ENCODE measurements around the gene S100P.
"Not testable (repeated sequence)": the region's sequence is repeated elsewhere in the genome, so short reads cannot be mapped to it uniquely, and the experiment has no call there.

Gene S100P

DNA sequence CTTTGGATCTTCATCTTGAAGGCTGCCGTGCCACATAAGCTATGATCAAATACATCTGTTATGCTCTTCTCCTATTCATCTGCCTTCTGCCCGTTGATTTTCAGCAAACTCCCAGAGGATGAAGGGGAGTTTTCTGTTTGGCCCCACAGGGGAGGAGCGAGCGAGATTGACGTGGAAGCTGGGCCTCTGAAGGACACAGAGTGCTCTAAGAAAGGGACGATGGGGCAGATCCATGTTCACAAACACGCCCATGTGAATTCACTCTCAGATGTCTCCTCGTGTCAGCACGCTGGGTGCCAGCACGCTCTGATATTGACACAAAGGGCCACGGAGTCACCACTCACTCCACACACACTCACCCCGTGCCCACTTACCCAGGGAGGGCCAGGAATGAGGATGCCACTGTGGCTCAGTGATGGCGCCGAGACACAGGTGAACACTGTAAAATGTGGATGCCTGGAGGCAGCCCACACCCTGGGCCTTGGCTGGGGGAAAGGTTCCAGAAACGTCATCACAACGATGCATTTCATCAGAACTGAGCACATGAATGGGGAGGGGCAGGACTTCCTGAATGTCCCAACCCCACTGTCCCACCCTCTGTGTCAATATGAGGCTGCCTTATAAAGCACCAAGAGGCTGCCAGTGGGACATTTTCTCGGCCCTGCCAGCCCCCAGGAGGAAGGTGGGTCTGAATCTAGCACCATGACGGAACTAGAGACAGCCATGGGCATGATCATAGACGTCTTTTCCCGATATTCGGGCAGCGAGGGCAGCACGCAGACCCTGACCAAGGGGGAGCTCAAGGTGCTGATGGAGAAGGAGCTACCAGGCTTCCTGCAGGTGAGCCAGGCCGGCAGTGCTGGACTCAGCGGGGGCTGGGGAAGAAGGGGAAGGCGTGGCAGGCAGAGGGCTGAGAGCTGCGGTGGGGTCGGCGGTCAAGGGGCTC lies at the start of gene S100P:
S100P (plus strand) TSS at position 648 of the 946 bp plus-strand sequence; CDS start at position 703, 55 bp downstream.
- DNase-seq, result no peak

DNA sequence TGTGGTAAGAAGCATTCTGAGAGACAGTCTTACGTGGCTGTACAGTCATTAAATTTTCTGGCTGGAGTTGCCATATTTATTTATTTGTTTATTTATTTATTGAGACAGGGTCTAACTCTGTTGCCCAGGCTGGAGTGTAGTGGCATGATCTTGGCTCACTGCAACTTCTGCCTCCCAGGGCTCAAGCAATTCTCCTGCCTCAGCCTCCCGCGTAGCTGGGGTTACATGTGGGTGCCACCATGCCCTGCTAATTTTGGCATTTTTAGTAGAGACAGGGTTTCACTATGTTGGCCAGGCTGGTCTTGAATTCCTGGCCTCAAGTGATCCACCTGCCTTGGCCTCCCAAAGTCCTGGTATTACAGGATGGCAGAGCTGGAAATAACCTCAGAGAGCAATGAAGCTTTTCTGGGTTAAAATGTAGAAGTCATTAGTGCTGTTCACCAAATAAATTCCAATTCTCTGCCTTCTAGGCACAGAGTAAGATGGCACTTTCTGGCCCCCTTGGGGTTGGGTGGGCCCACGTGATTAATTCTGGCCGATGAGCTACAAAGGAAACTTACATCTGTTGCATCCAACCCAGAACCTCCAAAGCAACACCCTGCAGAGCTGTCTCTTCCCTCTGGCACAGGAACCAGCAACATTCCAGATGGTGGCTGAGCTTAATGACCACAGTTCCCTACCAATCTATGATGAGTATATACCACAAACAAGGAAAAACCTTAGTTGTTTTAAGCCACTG lies 48.7 kb upstream of the S100P start:
- no peak for DNase-seq

DNA sequence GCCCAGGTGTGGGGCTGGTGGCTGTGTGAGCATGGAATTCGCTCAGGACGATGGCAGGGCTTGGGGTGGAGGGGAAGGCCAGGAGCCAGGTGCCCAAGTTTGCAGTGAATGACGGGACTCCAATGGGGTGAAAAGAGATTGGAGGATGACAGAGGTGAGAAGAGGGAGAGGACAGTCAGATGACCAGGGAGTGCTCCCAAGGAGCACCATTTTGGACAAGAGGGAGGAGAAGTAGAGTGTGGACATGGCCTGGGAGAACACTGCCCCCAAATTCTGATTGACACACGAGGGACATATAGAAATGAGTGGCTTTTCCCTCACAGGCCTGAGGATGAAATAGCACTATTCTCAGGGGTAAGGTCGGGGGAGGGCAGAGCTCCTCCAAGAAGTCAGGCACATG lies 46.5 kb upstream of the S100P start:
- no peak for DNase-seq

DNA sequence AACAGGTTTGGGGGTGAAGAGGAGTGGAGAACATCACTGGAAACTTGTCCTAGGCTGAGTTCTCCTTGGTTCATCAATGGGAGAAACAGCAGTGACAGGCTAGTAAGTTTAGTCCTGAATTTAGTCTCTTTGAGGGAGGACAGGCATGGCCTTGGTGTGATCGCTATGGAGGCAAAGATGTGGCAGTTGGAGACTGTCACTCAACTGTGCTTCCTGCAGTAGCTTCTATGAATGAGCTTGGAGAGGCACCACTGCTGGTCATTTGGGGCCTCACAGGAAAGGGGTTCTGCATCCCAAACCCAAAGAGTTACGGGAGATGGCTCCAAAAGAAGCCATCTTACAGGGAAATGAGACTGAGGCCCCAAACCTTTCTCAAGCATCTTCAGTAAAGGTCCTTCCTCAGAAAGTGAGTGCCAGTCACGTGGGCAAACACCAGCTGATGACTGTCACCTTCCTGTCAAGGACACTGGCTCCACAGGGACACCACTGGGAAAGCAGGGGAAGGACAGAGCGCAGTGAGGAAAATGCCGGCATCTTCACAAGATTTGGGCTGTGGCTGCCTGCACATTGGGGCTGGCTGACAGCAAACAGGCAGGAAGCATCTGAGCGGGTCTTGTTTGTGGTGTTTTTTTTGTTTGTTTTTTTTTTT lies 46.0 kb upstream of the S100P start:
- DNase-seq, result no peak

DNA sequence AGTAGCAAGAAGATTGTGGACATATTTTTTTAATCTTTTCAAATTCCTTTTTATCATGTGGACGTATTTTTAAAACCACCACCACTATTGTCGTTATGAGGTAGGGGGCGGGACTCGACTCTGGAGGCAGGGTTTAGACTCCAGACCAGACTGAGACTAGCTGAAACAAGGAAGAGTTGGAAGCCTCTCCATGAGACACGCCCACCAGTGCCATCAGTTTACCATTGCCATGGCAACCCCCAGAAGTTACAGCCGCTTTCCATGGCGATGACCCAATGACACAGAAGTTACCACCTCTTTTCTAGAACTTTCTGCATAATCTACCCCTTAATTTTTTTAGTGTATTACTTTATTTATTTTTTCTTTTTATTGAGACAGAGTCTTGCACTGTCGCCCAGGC lies 44.5 kb upstream of the S100P start:
- DNase-seq, result no peak

DNA sequence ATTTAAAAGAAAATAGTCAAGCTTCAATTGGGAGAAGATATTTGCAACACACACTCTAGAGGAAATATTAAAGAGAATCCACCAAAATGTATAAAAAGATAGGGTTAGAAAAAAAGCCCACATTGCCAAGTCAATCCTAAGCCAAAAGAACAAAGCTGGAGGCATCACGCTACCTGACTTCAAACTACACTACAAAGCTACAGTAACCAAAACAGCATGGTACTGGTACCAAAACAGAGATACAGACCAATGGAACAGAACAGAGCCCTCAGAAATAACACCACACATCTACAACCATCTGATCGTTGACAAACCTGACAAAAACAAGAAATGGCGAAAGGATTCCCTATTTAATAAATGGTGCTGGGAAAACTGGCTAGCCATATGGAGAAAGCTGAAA lies 39.5 kb upstream of the S100P start:
- not testable (repeated sequence) for DNase-seq

DNA sequence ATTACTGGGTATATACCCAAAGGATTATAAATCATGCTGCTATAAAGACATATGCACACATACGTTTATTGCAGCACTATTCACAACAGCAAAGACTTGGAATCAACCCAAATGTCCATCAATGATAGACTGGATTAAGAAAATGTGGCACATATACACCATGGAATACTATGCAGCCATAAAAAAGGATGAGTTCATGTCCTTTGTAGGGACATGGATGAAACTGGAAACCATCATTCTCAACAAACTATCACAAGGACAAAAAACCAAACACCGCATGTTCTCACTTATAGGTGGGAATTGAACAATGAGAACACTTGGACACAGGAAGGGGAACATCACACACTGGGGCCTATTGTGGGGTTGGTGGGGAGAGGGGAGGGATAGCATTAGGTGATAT lies 38.4 kb upstream of the S100P start:
- DNase-seq, result not testable (repeated sequence)

DNA sequence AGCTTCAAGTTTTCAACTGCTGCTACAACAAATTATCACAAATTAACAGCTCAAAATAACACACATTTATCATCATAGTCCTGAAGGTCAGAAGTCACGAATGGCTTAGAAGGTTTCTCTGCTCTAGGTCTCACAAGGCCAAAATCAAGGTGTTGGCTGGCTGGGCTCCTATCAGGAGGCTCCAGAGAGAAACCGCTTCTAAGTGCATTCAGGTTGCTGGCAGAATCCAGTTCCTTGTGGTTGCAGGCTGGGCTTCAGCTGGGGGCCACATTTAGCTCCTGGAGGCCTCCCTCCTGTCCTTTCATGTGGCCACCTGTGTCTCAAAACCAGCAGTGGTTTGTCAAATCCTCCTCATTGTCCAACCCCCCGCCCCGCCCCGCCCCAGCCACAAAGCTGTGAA lies 37.8 kb upstream of the S100P start:
- no peak for DNase-seq

DNA sequence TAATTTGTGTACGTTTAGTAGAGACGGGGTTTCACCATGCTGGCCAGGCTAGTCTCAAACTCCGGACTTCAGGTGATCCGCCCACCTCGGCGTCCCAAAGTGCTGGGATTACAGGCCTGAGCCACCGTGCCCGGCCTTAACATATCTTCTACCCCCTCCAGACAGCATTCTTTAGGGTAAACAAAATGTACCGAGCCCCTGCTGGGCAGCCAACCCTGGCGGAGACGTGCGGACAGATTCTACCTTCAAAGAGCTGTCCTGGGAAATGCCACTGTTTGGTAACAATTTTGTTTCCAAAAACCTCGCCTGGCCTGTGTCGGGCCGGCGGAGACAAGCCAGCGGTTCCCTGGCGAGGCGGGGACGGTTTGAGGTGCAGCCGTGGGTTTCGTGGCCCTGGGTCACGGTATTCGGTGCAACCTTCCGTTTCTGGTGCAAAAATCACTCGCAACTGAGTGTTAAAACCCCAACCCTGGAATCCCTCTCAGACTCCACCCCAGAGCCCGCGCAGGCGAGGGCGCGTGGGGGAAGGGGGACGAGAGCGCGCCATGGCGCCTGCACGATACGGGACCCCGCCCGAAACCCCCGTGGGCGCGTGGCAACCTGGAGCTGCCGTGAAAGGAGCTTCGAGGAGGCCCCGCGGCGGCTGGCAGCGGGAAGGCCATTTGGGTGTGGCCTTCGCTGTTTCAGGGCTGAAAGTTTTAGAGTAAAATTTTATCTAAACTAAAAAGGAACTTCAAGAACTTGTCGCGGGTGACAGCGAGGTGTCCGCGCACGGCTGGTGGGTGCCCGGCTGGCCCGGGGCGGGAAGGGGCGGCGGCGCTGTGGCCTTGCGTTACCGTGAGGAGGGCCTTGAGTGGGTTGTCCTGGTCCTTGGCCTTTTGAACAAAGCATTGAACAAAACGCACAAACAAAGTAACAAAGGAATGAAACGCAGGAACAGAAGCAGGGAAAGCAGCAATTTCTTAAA lies 36.2 kb upstream of the S100P start:
- no peak for DNase-seq

DNA sequence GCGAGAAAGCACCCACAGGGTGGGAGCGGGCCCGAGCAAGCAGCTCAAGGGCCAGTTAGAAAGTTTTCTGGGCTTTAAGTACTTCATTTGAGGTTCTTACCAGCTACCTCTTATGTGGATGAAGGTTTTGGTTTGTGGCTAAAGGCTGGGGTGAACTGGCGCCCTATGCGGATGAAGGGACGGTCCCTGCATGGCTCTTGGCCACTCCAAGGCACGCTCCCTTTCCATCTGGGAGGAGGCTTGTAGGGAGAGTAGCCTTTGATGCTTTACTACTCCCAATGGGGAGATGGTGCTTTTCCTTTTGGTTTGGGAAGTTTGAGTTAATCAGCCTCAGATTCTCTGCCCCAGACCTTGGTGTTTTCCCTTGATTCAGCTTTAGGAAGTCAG lies 35.5 kb upstream of the S100P start:
- DNase-seq, result no peak

DNA sequence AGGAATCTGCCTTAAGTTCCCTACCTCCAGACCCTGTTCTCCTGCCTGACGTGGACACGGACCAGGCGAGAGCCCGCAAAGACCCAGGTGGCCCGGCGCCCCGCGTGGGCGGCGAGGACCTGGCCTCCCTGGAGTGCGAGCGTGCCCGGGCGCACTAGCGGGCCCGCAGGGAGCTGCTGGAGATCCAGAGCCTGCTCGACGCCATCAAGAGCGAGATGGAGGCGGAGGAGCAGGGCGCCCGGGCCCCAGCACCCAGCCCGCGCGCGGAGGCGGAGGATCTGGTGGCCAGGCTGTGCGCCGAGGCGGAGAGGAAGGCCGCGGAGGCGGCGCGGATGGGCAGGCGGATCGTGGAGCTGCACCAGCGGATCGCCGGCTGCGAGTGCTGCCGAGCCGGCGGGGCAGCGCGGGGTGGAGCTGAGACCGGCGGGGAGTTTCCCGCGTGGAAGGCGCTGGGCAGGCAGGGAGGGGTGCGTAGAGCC lies 35.0 kb upstream of the S100P start:
- peak; percentile 32 to 39 for DNase-seq

DNA sequence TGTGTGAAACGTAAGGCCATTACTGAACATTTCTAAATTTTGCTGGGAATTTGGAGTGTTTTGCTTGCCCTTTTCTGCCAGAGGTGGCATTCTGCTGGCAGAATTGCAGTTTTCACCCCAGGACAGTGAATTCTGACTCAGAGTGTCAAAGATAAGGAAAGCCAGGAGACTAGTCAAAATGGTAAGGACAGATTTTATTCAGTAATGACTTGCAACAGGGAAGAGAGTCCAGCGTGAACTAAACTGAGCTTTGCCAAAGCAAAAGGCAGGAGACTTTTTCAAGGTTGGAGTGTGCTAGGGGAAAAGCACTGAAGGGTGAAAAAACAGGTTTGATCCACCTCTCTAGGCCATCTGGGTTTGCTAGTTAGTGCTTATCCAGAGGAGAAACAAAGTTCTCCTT lies 33.8 kb upstream of the S100P start:
- DNase-seq, result no peak

DNA sequence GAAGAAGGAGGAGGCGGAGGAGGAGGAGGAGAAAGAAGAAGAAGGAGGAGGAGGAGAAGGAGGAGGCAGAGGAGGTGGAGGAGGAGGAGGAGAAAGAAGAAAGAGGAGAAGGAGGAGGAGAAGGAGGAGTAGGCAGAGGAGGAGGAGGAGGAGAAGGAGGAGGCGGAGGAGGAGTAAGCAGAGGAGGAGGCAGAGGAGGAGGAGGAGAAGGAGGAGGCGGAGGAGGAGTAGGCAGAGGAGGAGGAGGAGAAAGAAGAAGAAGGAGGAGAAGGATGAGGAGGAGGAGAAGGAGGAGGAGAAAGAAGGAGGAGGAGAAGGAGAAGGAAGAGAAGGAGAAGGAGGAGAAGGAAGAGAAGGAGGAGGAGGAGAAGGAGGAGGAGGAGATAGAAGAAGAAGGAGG lies 33.2 kb upstream of the S100P start:
- no peak for DNase-seq

DNA sequence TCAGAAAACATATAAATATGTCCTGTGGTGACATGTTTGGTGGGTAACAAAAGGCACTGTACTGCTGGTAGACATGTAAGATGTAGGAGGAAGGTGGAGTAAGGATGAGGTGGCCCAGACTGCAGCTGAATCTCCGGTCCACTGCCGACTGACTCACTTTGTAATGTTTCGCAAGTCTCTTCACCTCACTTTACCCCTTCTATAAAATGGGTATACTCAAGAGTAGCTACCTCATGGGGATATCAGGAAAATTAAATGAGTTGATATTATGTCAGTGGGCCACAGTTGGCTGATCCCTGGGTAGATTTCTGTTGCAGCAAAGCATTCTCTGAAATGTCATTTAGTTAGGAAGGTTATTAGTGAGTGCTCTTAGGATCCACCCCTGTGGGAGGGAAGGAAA lies 31.1 kb upstream of the S100P start:
- DNase-seq, result no peak

DNA sequence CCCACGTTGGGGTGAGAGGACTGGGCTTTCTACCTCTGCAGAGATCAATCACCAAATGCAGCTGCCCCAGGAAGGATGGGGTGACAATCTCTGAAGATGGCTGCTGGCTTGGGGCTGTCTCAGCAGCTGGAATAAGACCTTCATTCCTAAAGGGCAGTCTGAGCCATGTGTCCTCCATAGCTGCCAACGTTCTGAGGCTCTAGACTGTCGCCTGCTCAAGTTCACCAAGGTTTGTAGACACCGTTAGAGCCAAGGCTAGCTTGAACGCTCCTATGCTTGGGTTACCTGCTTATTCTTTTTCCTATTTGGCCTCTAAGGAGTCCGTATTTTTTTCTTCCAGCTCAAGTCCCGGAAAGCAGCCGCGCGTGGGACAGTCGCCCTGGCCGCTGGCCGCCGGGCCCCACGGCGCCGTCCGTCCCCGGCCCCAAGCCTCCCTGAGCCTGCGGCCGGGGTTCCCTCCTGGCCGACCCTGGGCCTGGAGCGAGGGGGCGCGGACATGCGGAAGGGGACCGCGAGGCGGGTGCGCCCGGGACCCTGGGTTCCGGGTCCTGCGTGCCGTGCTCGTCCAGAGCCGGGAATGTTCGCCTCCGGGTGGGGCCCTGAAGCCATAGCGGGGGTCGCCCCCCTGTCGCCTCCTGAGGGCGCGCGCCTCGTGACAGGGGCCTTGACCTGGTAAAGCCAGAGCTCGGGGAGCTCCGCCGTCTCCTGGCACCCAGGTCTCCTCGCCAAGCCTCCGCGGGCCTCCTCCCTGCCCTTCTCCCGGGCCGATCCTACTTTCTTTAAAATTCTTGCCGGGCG lies 29.9 kb upstream of the S100P start:
- no peak for DNase-seq

DNA sequence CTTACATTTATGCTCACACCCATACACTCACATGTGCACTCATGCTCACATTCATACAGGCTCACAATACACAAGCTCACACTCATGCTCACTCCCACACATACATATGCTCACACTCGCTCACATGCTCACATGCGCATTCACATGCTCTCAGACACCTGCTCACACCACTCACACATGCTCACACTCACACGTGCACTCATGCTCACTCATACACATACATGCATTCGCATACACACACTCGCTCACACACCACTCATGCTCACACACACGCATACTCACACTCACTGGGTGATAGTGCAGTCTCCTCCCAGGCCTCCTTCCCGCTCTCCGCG lies 28.4 kb upstream of the S100P start:
- no peak for DNase-seq

DNA sequence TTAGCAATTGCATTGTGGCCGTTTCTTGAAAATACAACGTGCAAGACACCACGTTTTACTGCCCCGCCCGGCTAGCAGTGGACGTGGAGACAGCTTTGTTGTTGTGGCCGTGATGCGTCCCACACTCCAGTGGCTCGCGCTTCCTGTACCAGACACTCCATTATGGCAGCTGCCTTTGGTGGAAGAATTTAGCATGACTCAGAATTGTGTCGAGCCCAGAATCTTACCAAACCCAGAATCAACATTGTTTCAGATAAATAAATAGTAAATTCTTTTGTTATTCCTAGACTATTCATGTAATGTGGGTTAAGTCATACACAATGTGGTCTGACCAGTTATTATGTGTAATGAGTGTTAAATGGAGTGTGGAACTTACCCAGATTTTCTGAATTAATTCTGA lies 25.3 kb upstream of the S100P start:
- DNase-seq, result no peak

DNA sequence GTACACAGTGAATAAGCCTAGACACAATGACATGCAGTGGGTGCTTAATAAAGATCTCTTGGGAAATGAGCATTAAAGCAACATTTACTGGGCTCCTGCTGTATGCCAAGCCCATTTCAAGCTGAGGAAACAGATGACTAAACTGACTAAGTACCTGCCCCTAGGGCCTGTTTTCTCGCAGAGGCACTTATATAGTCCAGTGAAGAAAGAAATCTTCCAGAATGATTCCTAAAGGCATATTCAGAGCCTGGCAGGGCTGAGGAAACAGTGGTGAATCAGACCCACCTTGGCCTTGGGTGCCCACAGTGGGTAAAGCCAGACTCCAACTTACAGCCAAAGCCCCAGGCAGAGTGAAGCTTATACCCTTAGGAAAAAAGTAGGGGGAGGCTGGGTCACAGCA lies 22.0 kb upstream of the S100P start:
- DNase-seq, result no peak

DNA sequence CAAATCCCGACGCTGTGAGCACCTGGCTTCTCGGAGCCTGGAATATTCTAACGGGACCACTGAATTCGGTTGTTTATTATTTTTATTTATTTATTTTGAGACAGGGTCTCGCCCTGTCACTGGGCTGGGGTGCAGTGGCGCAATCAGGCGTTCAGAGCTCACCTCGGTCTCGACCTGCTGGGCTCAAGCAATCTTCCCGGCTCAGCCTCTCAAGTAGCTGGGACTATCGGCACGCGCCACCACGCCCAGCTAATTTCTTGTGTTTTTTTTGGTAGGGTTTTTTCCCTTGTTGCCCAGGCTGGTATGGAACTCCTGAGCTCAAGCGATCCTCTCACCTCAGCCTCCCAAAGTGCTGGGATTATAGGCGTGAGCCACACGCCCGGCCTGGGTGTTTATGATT lies 21.5 kb upstream of the S100P start:
- DNase-seq, result no peak

DNA sequence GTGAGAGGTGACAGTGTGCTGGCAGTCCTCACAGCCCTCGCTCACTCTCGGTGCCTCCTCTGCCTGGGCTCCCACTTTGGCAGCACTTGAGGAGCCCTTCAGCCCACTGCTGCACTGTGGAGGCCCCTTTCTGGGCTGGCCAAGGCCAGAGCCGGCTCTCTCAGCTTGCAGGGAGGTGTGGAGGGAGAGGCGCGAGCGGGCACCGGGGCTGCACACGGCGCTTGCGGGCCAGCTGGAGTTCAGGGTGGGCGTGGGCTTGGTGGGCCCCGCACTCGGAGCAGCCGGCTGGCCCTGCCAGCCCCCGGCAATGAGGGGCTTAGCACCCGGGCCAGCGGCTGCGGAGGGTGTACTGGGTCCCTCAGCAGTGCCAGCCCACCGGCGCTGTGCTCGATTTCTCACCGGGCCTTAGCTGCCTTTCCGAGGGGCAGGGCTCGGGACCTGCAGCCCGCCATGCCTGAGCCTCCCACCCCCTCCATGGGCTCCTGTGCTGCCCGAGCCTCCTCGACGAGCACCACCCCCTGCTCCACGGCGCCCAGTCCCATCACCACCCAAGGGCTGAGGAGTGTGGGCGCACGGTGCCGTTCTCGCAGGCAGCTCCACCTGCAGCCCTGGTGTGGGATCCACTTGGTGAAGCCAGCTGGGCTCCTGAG lies 21.0 kb upstream of the S100P start:
- not testable (repeated sequence) for DNase-seq

DNA sequence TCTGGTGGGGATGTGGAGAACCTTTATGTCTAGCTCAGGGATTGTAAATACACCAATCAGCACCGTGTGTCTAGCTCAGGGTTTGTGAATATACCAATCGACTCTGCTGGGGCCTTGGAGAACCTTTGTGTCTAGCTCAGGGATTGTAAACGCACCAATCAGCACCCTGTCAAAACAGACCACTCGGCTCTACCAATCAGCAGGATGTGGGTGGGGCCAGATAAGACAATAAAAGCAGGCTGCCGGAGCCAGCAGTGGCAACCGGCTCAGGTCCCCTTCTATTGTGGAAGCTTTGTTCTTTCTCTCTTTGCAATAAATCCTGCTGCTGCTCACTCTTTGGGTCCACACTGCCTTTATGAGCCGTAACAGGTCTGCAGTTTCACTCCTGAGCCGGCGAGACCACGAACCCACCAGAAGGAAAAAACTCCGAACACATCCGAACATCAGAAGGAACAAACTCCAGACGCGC lies 20.5 kb upstream of the S100P start:
- peak; percentile 41 to 43 for DNase-seq
